SU-DHL-6 (cell line): ENCODE results near the gene P2RY12.

ENCODE experiments used
- H2AFZ ChIP-seq: fragments of 200-600 bp; sonication (generic); 2 replicates; pipeline ENCODE4 v1.6.1; 2014; ENCODE audit warnings: low read depth, mild to moderate bottlenecking, moderate library complexity, mixed read lengths, antibody characterized with exemption, low read length; ENCODE audit not compliant: severe bottlenecking
- H3F3A ChIP-seq: fragments of 200-600 bp; shearing (Covaris generic); 2 replicates; pipeline ENCODE4 v1.6.0; 2016; ENCODE audit warnings: antibody characterized with exemption, mild to moderate bottlenecking; ENCODE audit not compliant: insufficient read depth
- H3K27ac ChIP-seq: fragments of 200-600 bp; sonication (generic); 2 replicates; pipeline ENCODE4 v1.5.1; 2016; ENCODE audit warnings: low read depth, mild to moderate bottlenecking, low read length, moderate library complexity, mixed read lengths
- H3K27me3 ChIP-seq: fragments of 200-600 bp; sonication (generic), shearing (Covaris generic); 2 replicates; pipeline ENCODE4 v1.6.0; 2014; ENCODE audit warnings: mild to moderate bottlenecking, low read length
- H3K36me3 ChIP-seq: fragments of 200-600 bp; sonication (generic); 2 replicates; pipeline ENCODE4 v1.6.1; 2014; ENCODE audit warnings: mild to moderate bottlenecking, low read length, mixed read lengths
- H3K4me2 ChIP-seq: fragments of 300-600, 200-600 bp; shearing (Covaris generic), sonication (generic); 2 replicates; pipeline ENCODE4 v1.6.0; 2014; ENCODE audit warnings: low read length, low read depth, mild to moderate bottlenecking; ENCODE audit not compliant: poor library complexity, severe bottlenecking
- H3K4me3 ChIP-seq: fragments of 200-600 bp; sonication (generic); 2 replicates; pipeline ENCODE4 v1.5.1; 2014; ENCODE audit warnings: antibody characterized with exemption, low read length, mild to moderate bottlenecking, mixed read lengths; ENCODE audit not compliant: insufficient read depth, poor library complexity, severe bottlenecking
- H3K79me2 ChIP-seq: fragments of 200-600 bp; sonication (generic); 2 replicates; pipeline ENCODE4 v1.6.1; 2014; ENCODE audit warnings: mild to moderate bottlenecking, low read length, moderate library complexity; ENCODE audit not compliant: insufficient read depth
- H3K9ac ChIP-seq: fragments of 200-600 bp; sonication (generic); 2 replicates; pipeline ENCODE4 v1.7.0; 2014; ENCODE audit warnings: mild to moderate bottlenecking, low read length
- H3K9me2 ChIP-seq: fragments of 200-600 bp; sonication (generic); replicated peaks from 2 replicates; pipeline ENCODE4 v1.6.1; 2014; ENCODE audit warnings: low read length; ENCODE audit not compliant: insufficient read depth
- H3K9me3 ChIP-seq: fragments of 200-600 bp; sonication (generic); 2 replicates; pipeline ENCODE4 v1.6.1; 2014; ENCODE audit warnings: low read length, mixed read lengths; ENCODE audit not compliant: insufficient read depth
- H4K20me1 ChIP-seq: fragments of 200-600 bp; sonication (generic); 2 replicates; pipeline ENCODE4 v1.6.1; 2014; ENCODE audit warnings: low read depth, mild to moderate bottlenecking, antibody characterized with exemption, low read length, moderate library complexity, mixed read lengths
- EZH2phosphoT487 ChIP-seq: fragments of 200-600 bp; sonication (generic), shearing (Covaris generic); conservative IDR thresholded peaks from 2 replicates; pipeline ENCODE4 v1.6.1; 2018; ENCODE audit warnings: mild to moderate bottlenecking, antibody characterized with exemption, low read length, moderate library complexity, mixed read lengths
- TF ChIP-seq, protein P1 (sequence below): fragments of 200-600 bp; sonication (generic); IDR thresholded peaks from one replicate; pipeline ENCODE4 v1.5.1; 2017; ENCODE audit warnings: antibody characterized with exemption, mild to moderate bottlenecking, low read length, moderate library complexity; ENCODE audit not compliant: insufficient read depth, poor library complexity, severe bottlenecking

Gene P2RY12

DNA sequence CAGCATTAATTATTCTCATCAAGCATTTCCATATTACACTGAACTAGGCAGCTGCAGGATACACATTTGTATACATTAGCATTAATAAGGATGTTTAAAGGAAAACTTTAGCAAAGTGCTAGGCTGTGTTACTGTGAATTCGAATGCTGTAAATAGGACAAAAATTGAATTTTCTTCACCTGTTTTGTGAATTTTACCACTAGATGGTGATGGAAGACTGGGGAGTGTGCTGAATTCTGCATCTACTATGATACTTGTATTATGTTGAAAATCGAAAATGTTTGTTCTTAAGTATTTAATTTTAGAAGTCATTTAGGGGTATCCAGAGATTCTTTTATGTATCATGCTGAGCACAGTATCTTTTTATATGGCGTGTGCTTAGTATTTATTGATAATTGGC is 93.9 kb downstream of the P2RY12 start:
- no peaks in the 10 kb centered on the region for H3K79me2 ChIP-seq
- H3K9me3 ChIP-seq: no peaks in the 10 kb centered on the region
- no peak overlapping the region for H3K4me2 ChIP-seq
- no peak overlapping the region for H3K27ac ChIP-seq
- no peaks in the 10 kb centered on the region for H3K9me2 ChIP-seq
- H3F3A ChIP-seq: no peaks in the 10 kb centered on the region
- H2AFZ ChIP-seq: no peak overlapping the region
- H3K4me3 ChIP-seq: no peak overlapping the region
- H3K9ac ChIP-seq: no peak overlapping the region
- TF ChIP-seq EZH2phosphoT487: no peak
- TF ChIP-seq, protein P1, sequence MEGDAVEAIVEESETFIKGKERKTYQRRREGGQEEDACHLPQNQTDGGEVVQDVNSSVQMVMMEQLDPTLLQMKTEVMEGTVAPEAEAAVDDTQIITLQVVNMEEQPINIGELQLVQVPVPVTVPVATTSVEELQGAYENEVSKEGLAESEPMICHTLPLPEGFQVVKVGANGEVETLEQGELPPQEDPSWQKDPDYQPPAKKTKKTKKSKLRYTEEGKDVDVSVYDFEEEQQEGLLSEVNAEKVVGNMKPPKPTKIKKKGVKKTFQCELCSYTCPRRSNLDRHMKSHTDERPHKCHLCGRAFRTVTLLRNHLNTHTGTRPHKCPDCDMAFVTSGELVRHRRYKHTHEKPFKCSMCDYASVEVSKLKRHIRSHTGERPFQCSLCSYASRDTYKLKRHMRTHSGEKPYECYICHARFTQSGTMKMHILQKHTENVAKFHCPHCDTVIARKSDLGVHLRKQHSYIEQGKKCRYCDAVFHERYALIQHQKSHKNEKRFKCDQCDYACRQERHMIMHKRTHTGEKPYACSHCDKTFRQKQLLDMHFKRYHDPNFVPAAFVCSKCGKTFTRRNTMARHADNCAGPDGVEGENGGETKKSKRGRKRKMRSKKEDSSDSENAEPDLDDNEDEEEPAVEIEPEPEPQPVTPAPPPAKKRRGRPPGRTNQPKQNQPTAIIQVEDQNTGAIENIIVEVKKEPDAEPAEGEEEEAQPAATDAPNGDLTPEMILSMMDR: no peak
- no peaks in the 10 kb centered on the region for H3K27me3 ChIP-seq
- no peaks in the 10 kb centered on the region for H3K36me3 ChIP-seq
- H4K20me1 ChIP-seq: no peaks in the 10 kb centered on the region

DNA sequence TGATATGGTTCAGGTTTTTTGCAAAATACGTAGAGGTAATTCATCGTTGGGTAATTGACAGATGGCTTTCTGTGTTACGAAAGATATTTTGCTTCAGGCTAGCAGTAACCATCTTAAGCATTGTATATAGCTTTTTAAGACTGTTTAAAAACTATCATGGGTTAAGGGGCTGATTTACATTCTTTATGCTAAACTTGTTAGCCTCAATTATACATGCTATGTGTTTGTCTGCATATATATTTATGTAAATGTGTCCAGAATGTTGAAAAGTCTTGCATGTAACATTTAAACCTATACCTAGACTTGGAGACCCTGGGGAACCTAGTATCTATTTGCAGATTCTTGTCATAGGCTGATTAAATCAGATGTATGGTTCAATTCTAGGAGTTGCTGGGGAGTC is 95.1 kb downstream of the P2RY12 start:
- H3K9me2 ChIP-seq: no peaks in the 10 kb centered on the region
- H3K9ac ChIP-seq: no peak overlapping the region
- H3K36me3 ChIP-seq: no peaks in the 10 kb centered on the region
- H3F3A ChIP-seq: no peaks in the 10 kb centered on the region
- no peaks in the 10 kb centered on the region for H3K9me3 ChIP-seq
- no peak overlapping the region for H3K27ac ChIP-seq
- no peak overlapping the region for H3K4me2 ChIP-seq
- TF ChIP-seq EZH2phosphoT487: no peak
- TF ChIP-seq, protein P1: no peak
- no peak overlapping the region for H2AFZ ChIP-seq
- H3K27me3 ChIP-seq: no peaks in the 10 kb centered on the region
- no peaks in the 10 kb centered on the region for H3K79me2 ChIP-seq
- H4K20me1 ChIP-seq: no peaks in the 10 kb centered on the region
- no peak overlapping the region for H3K4me3 ChIP-seq
